ENCODE measurements around the gene SERTAD2.

GRCh38 chr2:64656379-64656778 is 2.7 kb upstream of the SERTAD2 start:
- TF ChIP-seq, protein P1, sequence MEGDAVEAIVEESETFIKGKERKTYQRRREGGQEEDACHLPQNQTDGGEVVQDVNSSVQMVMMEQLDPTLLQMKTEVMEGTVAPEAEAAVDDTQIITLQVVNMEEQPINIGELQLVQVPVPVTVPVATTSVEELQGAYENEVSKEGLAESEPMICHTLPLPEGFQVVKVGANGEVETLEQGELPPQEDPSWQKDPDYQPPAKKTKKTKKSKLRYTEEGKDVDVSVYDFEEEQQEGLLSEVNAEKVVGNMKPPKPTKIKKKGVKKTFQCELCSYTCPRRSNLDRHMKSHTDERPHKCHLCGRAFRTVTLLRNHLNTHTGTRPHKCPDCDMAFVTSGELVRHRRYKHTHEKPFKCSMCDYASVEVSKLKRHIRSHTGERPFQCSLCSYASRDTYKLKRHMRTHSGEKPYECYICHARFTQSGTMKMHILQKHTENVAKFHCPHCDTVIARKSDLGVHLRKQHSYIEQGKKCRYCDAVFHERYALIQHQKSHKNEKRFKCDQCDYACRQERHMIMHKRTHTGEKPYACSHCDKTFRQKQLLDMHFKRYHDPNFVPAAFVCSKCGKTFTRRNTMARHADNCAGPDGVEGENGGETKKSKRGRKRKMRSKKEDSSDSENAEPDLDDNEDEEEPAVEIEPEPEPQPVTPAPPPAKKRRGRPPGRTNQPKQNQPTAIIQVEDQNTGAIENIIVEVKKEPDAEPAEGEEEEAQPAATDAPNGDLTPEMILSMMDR (IDR thresholded peaks at IDR 0.05) = no peak
- no peak for TF ChIP-seq POLR2A (IDR thresholded peaks at IDR 0.05)
